IMR-90 (cell line): ENCODE results near the gene KIAA0040.

ENCODE experiments used
- POLR2A ChIP-seq: IDR thresholded peaks from 2 replicates; pipeline ENCODE4 v1.6.1; 2012; ENCODE audit warnings: mild to moderate bottlenecking, low read depth, low read length
- RFX5 ChIP-seq: IDR thresholded peaks from 2 replicates; pipeline ENCODE4 v1.8.0; 2012; ENCODE audit warnings: low read depth, mild to moderate bottlenecking, low read length, moderate library complexity
- TF ChIP-seq, protein P1 (sequence below): conservative IDR thresholded peaks from 2 replicates; pipeline ENCODE4 v1.5.1; 2012; ENCODE audit warnings: mild to moderate bottlenecking, low read depth, low read length, improper control_type of control experiment
- TF ChIP-seq, protein P2 (sequence below): fragments of 150-350 bp; IDR thresholded peaks from 2 replicates; pipeline ENCODE4 v1.6.1; 2017; ENCODE audit warnings: mild to moderate bottlenecking, antibody characterized with exemption, low read length, low read depth

DNA sequence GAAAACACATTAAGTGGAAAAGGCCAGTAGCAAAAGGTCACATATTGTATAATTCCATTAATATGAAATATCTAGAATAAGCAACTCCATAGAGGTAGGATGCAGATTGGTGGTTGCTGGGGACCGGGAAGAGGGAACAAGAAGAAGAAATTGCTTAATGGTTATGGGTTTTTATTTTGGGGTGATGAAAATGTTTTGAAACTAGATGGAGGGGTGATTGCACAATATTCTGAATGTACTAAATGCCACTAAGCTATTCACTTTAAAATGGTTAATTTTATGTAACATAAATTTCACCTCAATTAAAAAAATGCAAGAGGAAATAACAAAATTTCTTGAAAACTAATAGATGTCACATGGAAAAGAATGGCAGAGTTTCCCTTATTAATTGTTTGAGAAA, 6.7 kb downstream of the KIAA0040 start:
- no peak for TF ChIP-seq POLR2A
- TF ChIP-seq, protein P1, sequence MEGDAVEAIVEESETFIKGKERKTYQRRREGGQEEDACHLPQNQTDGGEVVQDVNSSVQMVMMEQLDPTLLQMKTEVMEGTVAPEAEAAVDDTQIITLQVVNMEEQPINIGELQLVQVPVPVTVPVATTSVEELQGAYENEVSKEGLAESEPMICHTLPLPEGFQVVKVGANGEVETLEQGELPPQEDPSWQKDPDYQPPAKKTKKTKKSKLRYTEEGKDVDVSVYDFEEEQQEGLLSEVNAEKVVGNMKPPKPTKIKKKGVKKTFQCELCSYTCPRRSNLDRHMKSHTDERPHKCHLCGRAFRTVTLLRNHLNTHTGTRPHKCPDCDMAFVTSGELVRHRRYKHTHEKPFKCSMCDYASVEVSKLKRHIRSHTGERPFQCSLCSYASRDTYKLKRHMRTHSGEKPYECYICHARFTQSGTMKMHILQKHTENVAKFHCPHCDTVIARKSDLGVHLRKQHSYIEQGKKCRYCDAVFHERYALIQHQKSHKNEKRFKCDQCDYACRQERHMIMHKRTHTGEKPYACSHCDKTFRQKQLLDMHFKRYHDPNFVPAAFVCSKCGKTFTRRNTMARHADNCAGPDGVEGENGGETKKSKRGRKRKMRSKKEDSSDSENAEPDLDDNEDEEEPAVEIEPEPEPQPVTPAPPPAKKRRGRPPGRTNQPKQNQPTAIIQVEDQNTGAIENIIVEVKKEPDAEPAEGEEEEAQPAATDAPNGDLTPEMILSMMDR: no peak
- TF ChIP-seq, protein P2, sequence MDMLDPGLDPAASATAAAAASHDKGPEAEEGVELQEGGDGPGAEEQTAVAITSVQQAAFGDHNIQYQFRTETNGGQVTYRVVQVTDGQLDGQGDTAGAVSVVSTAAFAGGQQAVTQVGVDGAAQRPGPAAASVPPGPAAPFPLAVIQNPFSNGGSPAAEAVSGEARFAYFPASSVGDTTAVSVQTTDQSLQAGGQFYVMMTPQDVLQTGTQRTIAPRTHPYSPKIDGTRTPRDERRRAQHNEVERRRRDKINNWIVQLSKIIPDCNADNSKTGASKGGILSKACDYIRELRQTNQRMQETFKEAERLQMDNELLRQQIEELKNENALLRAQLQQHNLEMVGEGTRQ: no peak
- TF ChIP-seq RFX5: no peak
